PC-3 (cell line): ENCODE results near the gene ARHGEF38. TPM values are rescaled to one million over a fixed set of nuclear protein-coding genes. Genes with fewer than 3 reads are reported as not detected.

Source experiments
- ATAC-seq: fragments of 200-7000 bp; cut with Tn5 transposase; 2 replicates; pipeline ENCODE4 v1.9.1; 2020; ENCODE audit warnings: mild to moderate bottlenecking, moderate library complexity
- BruUV-seq: library from RNA; stranded (reverse); fragments of 400-500 nt; replicated peaks from 2 replicates; lab custom pipeline; 2021; lab: Mats Ljungman, UMichigan
- CTCF ChIA-PET: fragments of 300-600 bp; sonication (Branson Sonifier 250); formaldehyde crosslinking; loops from one replicate; lab custom pipeline; 2022; ENCODE audit warnings: antibody characterized with exemption; lab: Charles Lee
- POLR2A ChIA-PET: fragments of 300-600 bp; sonication (Branson Sonifier 250); formaldehyde crosslinking; loops from one replicate; lab custom pipeline; 2022; ENCODE audit warnings: antibody characterized with exemption; ENCODE audit not compliant: unreplicated experiment; lab: Charles Lee
- DNase-seq: peaks from one replicate; pipeline ENCODE4 v3.0.0-alpha.2; 2015
- H2AFZ ChIP-seq: fragments of 300-600 bp; sonication (generic); 2 replicates; pipeline ENCODE4 v1.6.0; 2016; ENCODE audit warnings: antibody characterized with exemption, low read length
- H3F3A ChIP-seq: fragments of 300-600 bp; sonication (generic); one replicate; pipeline ENCODE4 v1.6.0; 2017; ENCODE audit warnings: antibody characterized with exemption, low read length, control low read depth, mild to moderate bottlenecking; ENCODE audit not compliant: unreplicated experiment
- H3K27ac ChIP-seq: fragments of 300-600 bp; sonication (generic); 2 replicates; pipeline ENCODE4 v1.5.1; 2016; ENCODE audit warnings: mild to moderate bottlenecking, low read length
- H3K27me3 ChIP-seq: fragments of 300-600 bp; sonication (generic); 2 replicates; pipeline ENCODE4 v1.6.1; 2016; ENCODE audit warnings: low read length, mixed read lengths
- H3K36me3 ChIP-seq: fragments of 300-600 bp; sonication (generic); 2 replicates; pipeline ENCODE4 v1.6.1; 2016; ENCODE audit warnings: low read depth, mixed run types, low read length, mixed read lengths
- H3K4me1 ChIP-seq: fragments of 300-600 bp; sonication (generic); 2 replicates; pipeline ENCODE4 v1.5.1; 2016; ENCODE audit warnings: low read length; ENCODE audit not compliant: insufficient read depth
- H3K4me2 ChIP-seq: fragments of 300-600 bp; sonication (generic); 2 replicates; pipeline ENCODE4 v1.6.0; 2016; ENCODE audit warnings: low read length
- H3K4me3 ChIP-seq: fragments of 300-600 bp; sonication (generic); 2 replicates; pipeline ENCODE4 v1.5.1; 2016; ENCODE audit warnings: mild to moderate bottlenecking, low read length, mixed read lengths
- H3K79me2 ChIP-seq: fragments of 300-600 bp; sonication (generic); 2 replicates; pipeline ENCODE4 v1.6.1; 2017; ENCODE audit warnings: low read length, mixed read lengths
- H3K9ac ChIP-seq: fragments of 300-600 bp; sonication (generic); 2 replicates; pipeline ENCODE4 v1.6.0; 2016; ENCODE audit warnings: mild to moderate bottlenecking, low read length
- H3K9me2 ChIP-seq: fragments of 300-600 bp; sonication (generic); replicated peaks from 2 replicates; pipeline ENCODE4 v1.6.1; 2016; ENCODE audit warnings: mixed run types, low read length, mixed read lengths
- H3K9me3 ChIP-seq: fragments of 300-600 bp; sonication (generic); 2 replicates; pipeline ENCODE4 v1.6.1; 2016; ENCODE audit warnings: low read length, mixed read lengths
- H4K20me1 ChIP-seq: fragments of 300-600 bp; sonication (generic); 2 replicates; pipeline ENCODE4 v1.6.1; 2016; ENCODE audit warnings: low read length, mixed read lengths
- CTCF ChIP-seq: fragments of 300-600 bp; sonication (generic); conservative IDR thresholded peaks from 2 replicates; pipeline ENCODE4 v1.5.1; 2017; ENCODE audit warnings: antibody characterized with exemption, low read depth, mild to moderate bottlenecking, low read length
- EZH2 ChIP-seq: fragments of 300-600 bp; sonication (generic); IDR thresholded peaks from one replicate; pipeline ENCODE4 v1.6.1; 2017; ENCODE audit warnings: antibody characterized with exemption, mild to moderate bottlenecking, low read length; ENCODE audit not compliant: unreplicated experiment
- EZH2phosphoT487 ChIP-seq: fragments of 300-600 bp; sonication (generic); IDR thresholded peaks from 2 replicates; pipeline ENCODE4 v1.6.1; 2018; ENCODE audit warnings: mild to moderate bottlenecking, antibody characterized with exemption, low read length, borderline replicate concordance
- intact Hi-C: fragments of 100-400 bp; cut with micrococcal nuclease; formaldehyde crosslinking; loops from 2 replicates; pipeline ENCODE4 v1.9.0; 2023
- total RNA-seq: library from RNA; depleted of rRNA; stranded (reverse); fragments of >200 nt; gene quantifications from 2 replicates; pipeline ENCODE4 v1.2.3, GENCODE V29; 2014

Gene ARHGEF38
- total RNA-seq, 1 experiment from 2014 or later: 2.0 TPM

- Histone ChIP-seq H3K27me3 (no peaks in the 10 kb centered on the region), H4K20me1 (no peaks in the 10 kb centered on the region), H3K4me3 (peak overlapping the region; percentile 44), H3K4me2 (peak overlapping the region; percentile 70), H3K79me2 (no peaks in the 10 kb centered on the region), H3K9me2 (no peaks in the 10 kb centered on the region), H3K36me3 (no peaks in the 10 kb centered on the region), H3F3A (no peaks in the 10 kb centered on the region), H3K9ac (peak overlapping the region; percentile 45), H3K4me1 (peaks cover 33% of the 10 kb centered on the region), H3K9me3 (no peaks in the 10 kb centered on the region), H3K27ac (peak overlapping the region; percentile 86), H2AFZ (no peak overlapping the region; the same call in 1 of the 2 replicates)
- intact Hi-C loops: loop anchor here (1.0 to 10.0 kb wide), 3 partner anchors 34 to 62 kb away; partner anchors contain the start of gene ARHGEF38
- ChIA-PET POLR2A (interaction anchor here (0.6 kb wide), 1 partner anchor 20 kb away, joined by 5 read pairs; no protein-coding TSS in a partner anchor), CTCF (interaction anchor here (0.8 kb wide), 1 partner anchor 18 kb away, joined by 3 read pairs; no protein-coding TSS in a partner anchor)
- DNase-seq: no peak
- no peak for TF ChIP-seq EZH2phosphoT487
- TF ChIP-seq CTCF: no peak
- no peak for TF ChIP-seq EZH2
- BruUV-seq: TSS peak; percentile 46
- 0 out of 2 replicates have a peak, but pooled peaks have one; percentile 17 for ATAC-seq
Measured at GRCh38 chr4:105586638-105587328, 34.4 kb downstream of the ARHGEF38 start.

DNA sequence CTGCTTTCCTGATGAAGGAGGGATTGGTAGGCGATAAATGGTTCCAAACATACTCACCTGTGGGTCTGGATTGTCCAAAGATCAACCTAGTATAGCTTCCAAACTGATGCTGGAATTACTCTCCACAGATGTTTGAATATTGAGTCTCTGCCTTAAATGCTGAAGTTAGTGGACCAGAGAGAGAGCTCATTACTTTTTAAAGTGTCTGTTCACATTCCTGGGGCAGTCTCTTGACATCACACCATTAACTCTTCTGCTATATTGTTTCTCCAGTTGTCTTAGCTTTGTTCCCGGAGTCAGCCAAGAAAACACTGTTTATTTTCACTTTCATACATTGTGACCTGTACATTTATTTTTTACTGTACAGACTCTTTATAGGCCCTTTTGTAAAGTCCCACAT, 35.4 kb downstream of the ARHGEF38 start:
- Histone ChIP-seq H3K79me2 (no peaks in the 10 kb centered on the region), H4K20me1 (no peaks in the 10 kb centered on the region), H3K27ac (peak overlapping the region; percentile 86; the same call in 1 of the 2 replicates), H3K27me3 (no peaks in the 10 kb centered on the region), H3K9ac (no peak overlapping the region), H3K36me3 (no peaks in the 10 kb centered on the region), H3K4me3 (0 out of 2 replicates have a peak overlapping the region, but pooled peaks have one; percentile 14), H3K4me2 (peak overlapping the region; percentile 59), H2AFZ (peak overlapping the region; percentile 30; the same call in 1 of the 2 replicates), H3F3A (no peaks in the 10 kb centered on the region), H3K9me3 (no peaks in the 10 kb centered on the region), H3K9me2 (no peaks in the 10 kb centered on the region), H3K4me1 (peaks cover 33% of the 10 kb centered on the region)
- CTCF ChIA-PET: no interaction called here
- no TSS peak for BruUV-seq
- peak; percentile 30 for DNase-seq
- TF ChIP-seq CTCF: no peak
- no peak for TF ChIP-seq EZH2phosphoT487
- ATAC-seq: peak; percentile 36; the same call in 1 of the 2 replicates
- intact Hi-C loops: loop anchor here (5.0 to 10.0 kb wide), 2 partner anchors 44 to 63 kb away; no protein-coding TSS in a partner anchor
- POLR2A ChIA-PET: interaction anchor here (0.7 kb wide), 1 partner anchor 385 kb away, joined by 4 read pairs; no protein-coding TSS in a partner anchor
